ENCODE results near the gene FXYD6.
"Not testable (repeated sequence)": the region's sequence is repeated elsewhere in the genome, so short reads cannot be mapped to it uniquely, and the experiment has no call there.

Gene FXYD6

GRCh38 chr11:117817368-117818040 lies 59.0 kb downstream of the FXYD6 start:
- DNase-seq (ENCODE audit: low read depth in 2 of 2), result peak; percentile 75 to 88

DNA sequence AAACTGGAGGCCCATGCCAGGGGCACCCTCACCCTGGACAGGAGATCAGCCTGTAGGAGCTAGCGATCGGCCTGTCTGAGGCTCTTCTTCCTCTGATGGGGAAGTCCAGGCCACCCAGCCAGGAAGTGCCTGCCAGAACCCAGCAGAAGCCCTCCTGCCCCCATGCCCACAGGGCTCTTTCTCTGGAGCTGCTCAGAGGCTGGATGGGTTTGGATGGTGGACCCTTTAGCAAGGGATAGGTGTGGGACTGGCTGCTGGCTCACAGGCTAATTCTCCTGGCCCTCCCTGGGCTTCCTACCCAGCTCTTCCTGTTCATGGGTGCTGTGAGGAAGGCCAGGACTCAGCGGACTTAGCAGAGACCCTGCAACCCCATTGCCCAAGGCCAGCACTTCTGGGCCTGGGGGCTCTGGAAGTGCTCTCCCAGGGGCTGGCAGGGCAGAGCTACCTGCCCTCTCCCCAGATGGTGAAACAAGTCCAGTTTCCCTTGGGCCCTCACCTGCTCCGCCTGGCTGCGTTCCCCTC lies 59.6 kb downstream of the FXYD6 start:
- no peak for DNase-seq (ENCODE audit: low read depth in 2 of 2)

GRCh38 chr11:117816151-117816741 lies 60.2 kb downstream of the FXYD6 start:
- no peak for DNase-seq (ENCODE audit: low read depth in 2 of 2)

DNA sequence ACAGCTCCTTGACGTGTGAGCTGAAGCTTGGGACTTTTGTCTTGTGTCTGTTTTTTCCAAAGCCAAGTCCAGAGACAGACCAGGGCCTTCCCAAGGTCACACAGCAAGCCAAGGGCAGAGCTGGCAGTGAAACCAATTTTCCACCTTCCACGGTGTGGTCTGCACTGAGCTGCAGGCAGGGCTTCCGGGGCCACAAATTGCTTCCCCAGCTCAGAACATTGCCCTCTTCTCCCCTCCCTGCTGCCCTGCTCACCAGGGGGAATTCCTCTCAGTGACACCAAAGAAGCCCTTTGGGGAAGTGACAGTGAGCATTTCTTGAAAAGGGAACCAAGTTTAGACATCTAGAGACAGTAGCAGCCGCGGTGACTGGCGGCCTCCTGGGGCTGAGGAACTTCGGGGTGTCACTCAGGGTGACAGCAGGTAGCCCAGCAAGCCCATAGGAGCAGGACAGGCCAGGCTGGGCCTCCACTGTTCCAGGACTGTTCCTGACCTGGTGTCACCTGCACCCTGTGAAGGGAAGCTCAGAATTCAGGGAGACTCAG lies 61.1 kb downstream of the FXYD6 start:
- peak in 1 of 2 donors; percentile 46 for DNase-seq (ENCODE audit: low read depth in 2 of 2)

DNA sequence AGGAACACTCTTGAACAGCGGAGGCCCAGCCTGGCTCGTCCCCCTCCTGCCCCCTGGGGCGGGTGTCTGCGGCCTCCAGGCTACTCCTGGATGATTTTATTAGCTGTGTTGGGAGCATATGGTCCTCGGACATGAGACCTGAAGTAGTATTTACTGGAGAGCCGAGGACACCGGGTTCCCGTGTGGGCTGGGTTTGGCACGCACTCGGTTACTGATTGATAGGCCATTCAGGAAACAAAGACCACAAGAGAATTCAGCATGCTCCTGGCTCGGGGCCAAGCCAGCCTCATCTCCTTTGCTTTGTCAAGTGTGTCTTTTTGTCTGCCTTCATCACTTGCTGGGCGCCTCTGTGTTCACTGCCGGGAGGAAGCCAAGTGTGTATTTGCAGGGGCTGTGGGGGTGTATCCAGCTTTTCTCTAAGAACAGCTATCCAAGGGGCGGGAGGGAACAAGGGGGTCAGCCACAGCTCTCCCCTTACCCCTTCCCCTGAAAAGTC lies 61.6 kb downstream of the FXYD6 start:
- DNase-seq (ENCODE audit: low read depth in 2 of 2), result peak in 1 of 2 donors; percentile 57

DNA sequence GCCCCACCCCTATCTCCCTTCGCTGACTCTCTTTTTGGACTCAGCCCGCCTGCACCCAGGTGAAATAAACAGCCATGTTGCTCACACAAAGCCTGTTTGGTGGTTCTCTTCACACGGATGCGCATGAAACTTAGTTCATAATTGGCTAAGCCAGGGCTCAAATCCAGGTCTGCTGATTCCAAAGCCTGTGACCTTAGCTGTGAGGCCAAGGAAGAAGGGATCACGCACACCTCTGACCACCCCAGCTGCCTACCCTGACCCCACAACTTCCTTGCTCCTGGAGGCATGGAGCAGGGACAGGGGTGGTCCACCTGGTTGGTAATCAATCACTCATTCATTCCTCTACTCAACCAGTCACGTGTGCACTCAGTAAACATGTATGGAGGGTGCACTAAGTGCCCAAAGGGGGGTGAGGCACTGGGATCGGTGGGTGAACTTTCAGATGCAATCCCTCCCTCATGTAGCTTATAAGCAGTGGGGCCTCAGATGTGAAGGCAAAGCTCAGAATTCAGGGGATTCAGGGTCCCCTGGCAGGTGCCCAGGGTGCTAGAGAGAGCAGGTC lies 62.2 kb downstream of the FXYD6 start:
- no peak for DNase-seq (ENCODE audit: low read depth in 2 of 2)

GRCh38 chr11:117810056-117810451 lies 66.4 kb downstream of the FXYD6 start:
- DNase-seq (ENCODE audit: low read depth in 2 of 2), result not testable (repeated sequence)

- DNase-seq (ENCODE audit: low read depth in 2 of 2), result no peak
These were observed 67.0 kb downstream of the FXYD6 start for GRCh38 chr11:117809236-117810055.

DNA sequence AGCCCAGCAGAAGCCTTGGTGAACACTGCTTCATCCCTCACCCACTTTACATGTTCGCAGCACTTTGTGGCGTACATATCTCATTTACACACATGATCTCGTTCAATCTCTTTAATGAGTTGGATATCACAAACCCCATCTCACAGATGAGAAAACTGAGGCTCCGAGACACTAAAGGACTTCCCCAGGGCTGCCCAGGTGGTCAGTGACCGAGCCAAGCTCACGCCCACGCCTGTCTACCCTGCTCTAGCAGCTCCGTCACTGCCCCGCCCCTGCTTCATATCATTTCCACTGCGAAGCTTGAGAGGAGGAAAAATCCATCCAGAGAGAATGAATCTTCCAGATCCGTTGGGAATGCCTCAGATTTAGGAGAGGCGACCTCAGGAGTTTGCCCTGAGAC lies 67.7 kb downstream of the FXYD6 start:
- no peak for DNase-seq (ENCODE audit: low read depth in 2 of 2)

- peak; percentile 48 to 73 for DNase-seq (ENCODE audit: low read depth in 2 of 2)
These were observed 68.8 kb downstream of the FXYD6 start for GRCh38 chr11:117807482-117808327.

DNA sequence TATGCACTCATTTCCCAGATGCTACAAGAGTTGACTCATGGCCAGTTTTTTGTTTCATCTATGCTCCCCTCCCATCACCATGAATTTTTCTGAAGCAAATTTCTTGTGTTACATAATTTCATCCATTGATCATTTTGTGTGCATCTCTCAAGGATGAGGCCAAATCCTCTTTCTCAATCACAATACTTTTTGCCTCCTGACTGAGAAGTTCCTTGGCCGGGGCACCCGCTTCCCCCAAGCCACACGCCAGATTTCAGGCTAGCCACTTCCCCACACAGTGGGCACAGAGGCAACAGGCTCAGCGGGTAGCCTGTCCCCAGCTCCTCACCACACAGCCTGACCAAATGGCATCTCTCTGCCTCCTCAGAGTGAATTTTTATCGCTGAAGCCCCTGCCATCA lies 69.6 kb downstream of the FXYD6 start:
- DNase-seq (ENCODE audit: low read depth in 2 of 2), result no peak

DNA sequence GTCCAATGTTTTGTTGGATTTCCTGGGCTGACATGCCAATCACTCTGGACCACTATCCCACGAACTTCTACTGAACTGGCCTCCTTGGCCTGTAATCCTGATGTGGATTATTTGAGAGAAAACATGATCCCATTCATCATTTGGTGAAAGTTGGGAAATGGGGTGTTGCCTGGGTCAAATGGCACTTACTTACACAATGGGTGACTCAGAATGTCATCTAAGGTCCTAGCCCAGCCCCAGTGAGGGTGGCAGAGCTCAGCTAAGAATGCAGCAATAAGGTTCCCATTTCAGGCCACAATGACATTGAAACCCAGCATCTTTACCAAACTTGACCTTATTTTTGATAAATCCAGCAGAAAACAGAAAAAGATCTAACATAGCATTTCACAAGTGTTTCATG lies 71.4 kb downstream of the FXYD6 start:
- DNase-seq (ENCODE audit: low read depth in 2 of 2), result no peak

- no peak for DNase-seq (ENCODE audit: low read depth in 2 of 2)
These were observed 72.6 kb downstream of the FXYD6 start for GRCh38 chr11:117803896-117804295.

GRCh38 chr11:117799634-117800033 lies 76.8 kb downstream of the FXYD6 start:
- no peak for DNase-seq (ENCODE audit: low read depth in 2 of 2)

DNA sequence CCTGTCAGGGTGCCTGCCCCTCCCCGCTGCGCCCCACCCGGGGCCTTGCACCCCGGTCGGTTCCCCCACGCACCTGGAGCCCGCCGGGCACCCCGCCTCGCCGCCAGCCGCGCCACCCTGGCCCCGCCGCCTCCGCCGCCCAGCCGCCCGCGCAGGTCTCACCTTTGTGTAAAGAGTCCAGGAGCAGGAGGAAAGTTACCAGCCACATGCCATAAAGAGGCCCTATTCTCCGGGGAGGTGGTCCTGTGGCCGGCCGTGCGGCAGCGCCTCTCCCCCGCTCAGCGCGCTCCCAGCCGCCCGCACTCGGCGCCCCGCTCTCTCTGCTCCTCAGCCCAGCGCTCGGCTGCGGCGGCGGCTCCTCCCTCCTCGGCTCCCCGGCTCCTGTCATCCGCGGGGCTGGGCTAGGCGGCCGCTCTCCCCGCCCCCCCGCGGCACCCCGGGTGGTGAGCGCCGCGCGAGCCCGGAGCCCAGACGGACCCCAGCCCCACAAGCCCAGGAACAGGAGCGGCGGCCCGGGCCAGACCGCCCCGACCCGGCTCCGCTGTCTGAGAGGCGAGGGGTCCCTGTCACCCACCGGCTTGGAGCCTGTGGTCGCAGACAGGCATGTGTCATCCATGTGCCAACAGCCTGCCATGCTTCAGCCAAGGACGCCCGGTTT lies 79.5 kb downstream of the FXYD6 start, which contains the start of gene DSCAML1:
Gene DSCAML1, minus strand, starts transcription at position 345 of the 658 bp plus-strand sequence. Its CDS starts 137 bp downstream, at position 208.
- no peak for DNase-seq (ENCODE audit: low read depth in 2 of 2)

DNA sequence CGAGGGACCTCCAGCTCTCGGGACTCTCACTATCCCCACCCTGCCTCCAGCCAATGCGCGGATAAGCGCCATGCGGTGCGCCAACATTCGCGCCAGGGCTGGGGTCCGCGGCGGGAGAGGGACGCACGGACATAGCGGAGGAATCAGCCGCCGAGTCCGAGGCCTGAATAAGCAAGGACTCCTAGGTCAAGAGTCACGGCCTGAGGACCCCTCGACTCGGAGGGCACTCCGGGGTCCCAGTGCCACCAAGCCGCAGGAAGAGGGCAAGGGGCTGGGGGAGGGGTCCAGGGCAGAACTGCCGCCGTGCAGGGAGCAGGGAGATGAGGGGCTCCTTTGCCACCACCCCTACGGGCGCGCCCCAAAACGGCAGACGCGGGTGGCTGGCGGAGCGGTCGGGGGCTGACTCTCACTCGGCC lies 80.0 kb downstream of the FXYD6 start:
- no peak for DNase-seq (ENCODE audit: low read depth in 2 of 2)

DNA sequence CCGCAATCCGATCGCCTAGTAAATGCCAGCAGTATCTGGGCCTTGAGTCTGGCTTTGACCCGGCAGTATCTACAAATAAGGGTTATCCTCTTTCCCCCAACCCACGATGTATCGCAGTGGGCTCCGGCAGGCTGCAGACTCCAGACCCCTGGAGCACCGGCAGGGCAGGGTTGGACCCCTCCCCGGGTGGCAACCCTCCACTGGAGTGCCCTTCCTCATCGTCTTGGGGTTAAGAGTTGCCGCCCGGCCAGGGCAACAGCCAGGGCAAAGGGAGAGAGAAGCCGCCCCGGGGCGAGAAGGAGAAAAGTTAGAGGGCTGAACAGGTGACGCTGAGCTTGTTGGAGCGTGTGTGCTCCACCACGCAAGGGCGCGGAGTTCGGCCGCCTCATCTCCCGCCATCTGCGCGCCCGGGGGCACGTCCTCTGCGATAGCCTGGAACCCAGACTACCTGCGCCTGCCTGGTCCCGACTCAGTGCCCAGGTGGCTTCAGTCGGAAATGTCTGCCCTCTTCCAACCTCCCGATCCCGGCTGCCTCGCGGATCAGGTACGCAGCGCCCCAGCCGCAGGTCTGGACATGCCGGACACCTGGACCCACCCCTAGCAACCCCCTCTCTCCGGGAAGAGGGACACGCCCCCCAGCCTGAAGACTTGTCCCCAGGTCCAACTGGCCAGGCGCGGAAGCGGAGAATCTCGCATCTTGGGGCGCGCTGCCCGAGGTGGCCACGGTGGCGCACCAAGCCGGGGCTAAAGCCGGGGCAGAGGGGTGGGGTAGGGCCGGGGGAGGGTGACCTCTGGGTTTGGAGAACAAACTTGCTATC lies 80.6 kb downstream of the FXYD6 start:
- no peak for DNase-seq (ENCODE audit: low read depth in 2 of 2)

- DNase-seq (ENCODE audit: low read depth in 2 of 2), result no peak
These were observed 81.5 kb downstream of the FXYD6 start for GRCh38 chr11:117794772-117795629.
